HepG2 (cell line): Measurements from ENCODE around the gene PCNA. TPM values are rescaled to one million over a fixed set of nuclear protein-coding genes. Genes with fewer than 3 reads are reported as not detected.

Experiments
- AHR ChIP-seq: IDR thresholded peaks from 2 replicates; pipeline ENCODE4 v1.6.1; 2018; ENCODE audit warnings: missing genetic modification reagents, missing compliant biosample characterization
- GABPB1 ChIP-seq: IDR thresholded peaks from 2 replicates; pipeline ENCODE4 v1.6.1; 2016; ENCODE audit warnings: mild to moderate bottlenecking, missing genetic modification reagents, moderate library complexity, missing compliant biosample characterization
- IKZF4 ChIP-seq: sonication (generic); formaldehyde crosslinking; IDR thresholded peaks from 2 replicates; pipeline ENCODE4 v1.5.1; 2020; ENCODE audit warnings: borderline replicate concordance, mild to moderate bottlenecking, low read depth, missing genetic modification reagents; ENCODE audit errors: not compliant biosample characterization
- ISX ChIP-seq: sonication (generic); formaldehyde crosslinking; conservative IDR thresholded peaks from 2 replicates; pipeline ENCODE4 v1.5.0; 2020; ENCODE audit warnings: missing genetic modification reagents
- KLF9 ChIP-seq: IDR thresholded peaks from 2 replicates; pipeline ENCODE4 v1.6.1; 2016; ENCODE audit warnings: low read depth
- NFE2 ChIP-seq: sonication (generic); formaldehyde crosslinking; IDR thresholded peaks from 2 replicates; pipeline ENCODE4 v1.4.0; 2020; ENCODE audit warnings: missing genetic modification reagents
- NFE2L1 ChIP-seq: sonication (generic); formaldehyde crosslinking; IDR thresholded peaks from 2 replicates; pipeline ENCODE4 v1.4.0; 2020; ENCODE audit warnings: missing genetic modification reagents, mild to moderate bottlenecking, borderline replicate concordance
- PATZ1 ChIP-seq: sonication (generic); formaldehyde crosslinking; IDR thresholded peaks from 2 replicates; pipeline ENCODE4 v1.4.0; 2020; ENCODE audit warnings: missing genetic modification reagents
- RBM39 ChIP-seq: fragments of 200-400 bp; formaldehyde crosslinking; IDR thresholded peaks from one replicate; pipeline ENCODE4 v1.6.1; 2018; ENCODE audit warnings: antibody characterized with exemption, mild to moderate bottlenecking, low read depth, low read length; ENCODE audit not compliant: poor library complexity, severe bottlenecking
- SKI ChIP-seq: fragments of 450-650 bp; IDR thresholded peaks from one replicate; pipeline ENCODE4 v1.6.1; 2018; ENCODE audit warnings: mild to moderate bottlenecking; ENCODE audit not compliant: partially characterized antibody
- SMAD1 ChIP-seq: sonication (generic); formaldehyde crosslinking; IDR thresholded peaks from 2 replicates; pipeline ENCODE4 v1.4.0; 2020; ENCODE audit warnings: missing genetic modification reagents, low read depth, mild to moderate bottlenecking, borderline replicate concordance
- TAF15 ChIP-seq: fragments of 200-400 bp; formaldehyde crosslinking; IDR thresholded peaks from one replicate; pipeline ENCODE4 v1.6.1; 2018; ENCODE audit warnings: mild to moderate bottlenecking, low read depth, low read length; ENCODE audit not compliant: poor library complexity, severe bottlenecking
- TCF12 ChIP-seq, 2 experiments: fragments of 450-650 bp in 1 of 2; sonication (generic) in 1 of 2; formaldehyde crosslinking in 1 of 2; IDR thresholded peaks; 2 replicates each; pipeline versions ENCODE4 v1.6.1 to v1.8.0; 2017 to 2022; ENCODE audit warnings: antibody characterized with exemption in 1 of 2, mild to moderate bottlenecking in 1 of 2, missing genetic modification reagents in 1 of 2, moderate library complexity in 1 of 2
- TERF1 ChIP-seq: sonication (generic); formaldehyde crosslinking; IDR thresholded peaks from 2 replicates; pipeline ENCODE4 v1.8.0; 2022; ENCODE audit warnings: mild to moderate bottlenecking, missing genetic modification reagents, moderate library complexity
- ZC3H4 ChIP-seq: sonication (generic); formaldehyde crosslinking; IDR thresholded peaks from 2 replicates; pipeline ENCODE4 v1.4.0; 2020; ENCODE audit warnings: missing genetic modification reagents, borderline replicate concordance
- ZMYM4 ChIP-seq: sonication (generic); formaldehyde crosslinking; IDR thresholded peaks from 2 replicates; pipeline ENCODE4 v1.8.1; 2023; ENCODE audit warnings: mild to moderate bottlenecking, missing genetic modification reagents
- ZNF451 ChIP-seq: sonication (generic); formaldehyde crosslinking; IDR thresholded peaks from 2 replicates; pipeline ENCODE4 v1.5.0; 2020; ENCODE audit warnings: mild to moderate bottlenecking, missing genetic modification reagents
- ZNF7 ChIP-seq: IDR thresholded peaks from 2 replicates; pipeline ENCODE4 v1.6.1; 2016; ENCODE audit warnings: missing biosample characterization, missing genetic modification reagents
- ZNF713 ChIP-seq: sonication (generic); formaldehyde crosslinking; IDR thresholded peaks from 2 replicates; pipeline ENCODE4 v1.4.0; 2020; ENCODE audit warnings: mild to moderate bottlenecking, missing genetic modification reagents
- ZNF761 ChIP-seq: sonication (generic); formaldehyde crosslinking; conservative IDR thresholded peaks from 2 replicates; pipeline ENCODE4 v1.4.0; 2020; ENCODE audit warnings: mild to moderate bottlenecking, missing genetic modification reagents
- ZNF841 ChIP-seq: sonication (generic); formaldehyde crosslinking; IDR thresholded peaks from 2 replicates; pipeline ENCODE4 v1.8.1; 2023; ENCODE audit warnings: missing genetic modification reagents, borderline replicate concordance
- ZSCAN31 ChIP-seq: sonication (generic); formaldehyde crosslinking; IDR thresholded peaks from 2 replicates; pipeline ENCODE4 v1.5.0; 2020; ENCODE audit warnings: low read depth, mild to moderate bottlenecking, missing genetic modification reagents
- polyA plus RNA-seq, 8 experiments: library from polyadenylated mRNA; depleted of rRNA in 3 of 8; stranded (reverse) in 7 of 8; unstranded in 1 of 8; fragments of >200 nt; fragmentation: Illumina TruSeq in 4 of 8; extraction: Trizol in 4 of 8; gene quantifications; 2 replicates each; pipeline versions ENCODE4 v1.2.1 to v1.2.3, GENCODE V29; 2011 to 2016; ENCODE audit warnings: low read depth in 4 of 8, missing spikeins in 1 of 8, mixed read lengths in 1 of 8; ENCODE audit not compliant: insufficient read depth in 1 of 8
- total RNA-seq, 5 experiments: library from RNA; depleted of rRNA; stranded (reverse); fragments of >200 nt; fragmentation: Illumina TruSeq; extraction: Trizol; gene quantifications; 2 replicates each; pipeline ENCODE4 v1.2.3, GENCODE V29; 2016; ENCODE audit warnings: low read depth in 1 of 5
- TF ChIP-seq, protein P1 (sequence below): sonication (generic); formaldehyde crosslinking; IDR thresholded peaks from 2 replicates; pipeline ENCODE4 v1.4.0; 2020; ENCODE audit warnings: missing genetic modification reagents; ENCODE audit errors: not compliant biosample characterization
- TF ChIP-seq, protein P2 (sequence below), 2 experiments: fragments of 450-650 bp in 1 of 2; sonication (generic) in 1 of 2; formaldehyde crosslinking; IDR thresholded peaks; 2 replicates each; pipeline versions ENCODE4 v1.5.0 to v1.8.0; 2020 to 2022; ENCODE audit warnings: mild to moderate bottlenecking in 1 of 2, missing genetic modification reagents in 1 of 2

PCNA gene
- total and polyA plus RNA-seq, 2 of the 13 experiments (the other 11 are each of a cell fraction or from before 2014, with no cell fraction given) = 229 to 655 TPM

DNA sequence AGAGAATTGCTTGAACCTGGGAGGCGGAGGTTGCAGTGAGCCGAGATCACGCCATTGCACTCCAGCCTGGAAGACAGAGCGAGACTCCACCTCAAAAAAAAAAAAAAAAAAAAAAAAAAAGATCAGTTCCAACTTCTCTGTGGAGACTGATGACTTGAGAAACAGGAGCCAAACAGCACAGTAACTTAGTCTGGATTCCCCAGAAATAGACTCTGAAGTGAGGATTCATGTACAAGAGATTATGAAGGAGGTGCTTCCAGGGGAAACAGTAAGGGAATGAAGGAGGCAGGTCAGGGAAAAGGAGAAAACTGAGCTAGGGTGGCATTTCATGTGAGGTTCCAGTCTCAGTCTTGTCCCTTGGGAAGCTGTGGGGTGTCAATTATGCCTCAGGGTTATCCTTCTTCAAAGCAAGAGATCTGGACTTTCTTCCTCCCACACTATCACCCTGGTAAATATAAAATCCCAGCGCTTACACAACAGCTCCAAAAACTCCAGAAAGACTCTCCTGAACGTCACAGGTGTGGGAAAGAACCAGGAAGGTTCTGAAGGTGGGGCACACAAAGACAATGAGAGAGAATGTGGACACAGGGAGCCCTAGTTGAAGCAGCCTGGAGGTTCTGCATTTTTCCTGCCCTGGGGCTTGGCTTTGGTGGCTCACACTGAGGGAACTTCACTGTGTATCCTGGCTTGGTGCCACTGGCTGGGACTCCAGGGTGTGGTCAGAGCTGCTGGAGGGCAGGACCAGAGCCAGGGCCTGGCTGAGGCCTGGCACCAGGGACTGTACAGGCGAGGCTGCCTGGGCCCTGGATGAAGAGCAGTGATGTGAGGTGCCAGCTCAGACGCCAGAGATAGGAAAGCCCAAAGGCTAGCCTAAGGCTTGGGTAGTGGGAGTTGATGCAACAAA lies 46.8 kb downstream of the PCNA start (continued):
- TF ChIP-seq TERF1 (no peak), ISX (CRISPR knock-in tag) (no peak), NFE2 (CRISPR knock-in tag) (no peak), RBM39 (no peak), ZNF841 (CRISPR knock-in tag) (no peak), PATZ1 (CRISPR knock-in tag) (no peak; the same call in 1 of the 2 replicates), IKZF4 (CRISPR knock-in tag) (no peak), ZNF7 (no peak), SMAD1 (CRISPR knock-in tag) (no peak; the same call in 1 of the 2 replicates), ZNF761 (CRISPR knock-in tag) (no peak), SKI (no peak), ZNF451 (CRISPR knock-in tag) (0 out of 2 replicates have a peak, but pooled peaks have one; percentile 16), AHR (peak; percentile 82; the same call in 1 of the 2 replicates), TCF12 (IDR thresholded peaks at IDR 0.05) (no peak), TCF12 (CRISPR knock-in tag; IDR thresholded peaks at IDR 0.05) (no peak), ZC3H4 (no peak), ZSCAN31 (CRISPR knock-in tag) (no peak), NFE2L1 (CRISPR knock-in tag) (no peak), ZNF713 (no peak), TAF15 (no peak), ZMYM4 (CRISPR knock-in tag) (no peak), GABPB1 (CRISPR knock-in tag) (peak; percentile 54; the same call in 1 of the 2 replicates), KLF9 (no peak)
- TF ChIP-seq, protein P1, sequence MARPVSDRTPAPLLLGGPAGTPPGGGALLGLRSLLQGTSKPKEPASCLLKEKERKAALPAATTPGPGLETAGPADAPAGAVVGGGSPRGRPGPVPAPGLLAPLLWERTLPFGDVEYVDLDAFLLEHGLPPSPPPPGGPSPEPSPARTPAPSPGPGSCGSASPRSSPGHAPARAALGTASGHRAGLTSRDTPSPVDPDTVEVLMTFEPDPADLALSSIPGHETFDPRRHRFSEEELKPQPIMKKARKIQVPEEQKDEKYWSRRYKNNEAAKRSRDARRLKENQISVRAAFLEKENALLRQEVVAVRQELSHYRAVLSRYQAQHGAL = no peak
- TF ChIP-seq, protein P2, sequence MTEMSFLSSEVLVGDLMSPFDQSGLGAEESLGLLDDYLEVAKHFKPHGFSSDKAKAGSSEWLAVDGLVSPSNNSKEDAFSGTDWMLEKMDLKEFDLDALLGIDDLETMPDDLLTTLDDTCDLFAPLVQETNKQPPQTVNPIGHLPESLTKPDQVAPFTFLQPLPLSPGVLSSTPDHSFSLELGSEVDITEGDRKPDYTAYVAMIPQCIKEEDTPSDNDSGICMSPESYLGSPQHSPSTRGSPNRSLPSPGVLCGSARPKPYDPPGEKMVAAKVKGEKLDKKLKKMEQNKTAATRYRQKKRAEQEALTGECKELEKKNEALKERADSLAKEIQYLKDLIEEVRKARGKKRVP (CRISPR knock-in tag; IDR thresholded peaks at IDR 0.05) = no peak
